GM12878 (cell line): ENCODE data around the gene ANKRD16.

ENCODE experiments used
- CEBPZ ChIP-seq: fragments of 150-350 bp; IDR thresholded peaks from 2 replicates; pipeline ENCODE4 v1.6.1; 2016; ENCODE audit warnings: low read depth, low read length
- CREB1 ChIP-seq: IDR thresholded peaks from 2 replicates; pipeline ENCODE4 v1.6.1; 2012; ENCODE audit warnings: low read depth, mild to moderate bottlenecking, inconsistent platforms
- ETV6 ChIP-seq, 2 experiments: fragments of 450-650 bp in 1 of 2; IDR thresholded peaks in 1 of 2; conservative IDR thresholded peaks in 1 of 2; 2 replicates each; pipeline ENCODE4 v1.6.1; 2014; ENCODE audit warnings: antibody characterized with exemption in 1 of 2, borderline replicate concordance in 1 of 2, low read depth in 1 of 2, mild to moderate bottlenecking in 1 of 2, moderate library complexity in 1 of 2
- SREBF2 ChIP-seq: IDR thresholded peaks from 2 replicates; pipeline ENCODE4 v1.6.1; 2012; ENCODE audit warnings: mild to moderate bottlenecking, low read length
- TAF1 ChIP-seq: IDR thresholded peaks from 2 replicates; pipeline ENCODE4 v1.6.1; 2011; ENCODE audit warnings: mild to moderate bottlenecking, low read depth, low read length, borderline replicate concordance

GRCh38 chr10:5843686-5844344 lies 45.9 kb downstream of the ANKRD16 start:
- TF ChIP-seq CREB1 (no peak), ETV6 (conservative IDR thresholded peaks at IDR 0.05 in 1 of 2, IDR thresholded peaks at IDR 0.05 in 1 of 2; ENCODE audit: borderline replicate concordance in 1 of 2, low read depth in 1 of 2) (no peak), TAF1 (no peak), SREBF2 (no peak), CEBPZ (no peak)
